NCI-H510A (cell line): ENCODE results near the gene DNAJC2.

ENCODE experiments used
- DNase-seq: peaks from one replicate; lab custom pipeline; 2025; lab: John Stamatoyannopoulos, UW

Gene DNAJC2

GRCh38 chr7:103344453-103345149 lies at the start of gene DNAJC2:
TSS of gene DNAJC2 (minus strand) at chr7:103344767. CDS start at chr7:103344622, 145 bp downstream.
- peak; percentile 82 for DNase-seq

DNA sequence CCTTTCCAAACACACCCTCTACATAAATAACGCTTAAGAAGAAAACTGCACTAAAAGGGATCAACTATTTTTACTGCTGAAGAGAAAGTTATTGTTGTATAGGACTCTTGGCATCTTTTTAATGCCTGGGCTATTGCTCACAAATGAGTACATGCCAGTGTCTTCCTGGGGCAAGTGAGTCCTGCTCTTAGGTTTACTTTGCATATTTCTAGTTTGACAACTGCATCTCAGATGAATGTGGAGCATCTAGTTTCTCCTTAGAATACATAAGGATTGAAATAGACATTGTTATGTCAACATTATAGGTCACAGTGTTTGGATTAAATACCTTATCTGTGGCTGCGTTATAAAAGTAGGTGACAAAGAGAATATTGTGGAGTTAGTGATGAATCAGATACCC lies 47.4 kb upstream of the DNAJC2 start:
- DNase-seq: no peak

DNA sequence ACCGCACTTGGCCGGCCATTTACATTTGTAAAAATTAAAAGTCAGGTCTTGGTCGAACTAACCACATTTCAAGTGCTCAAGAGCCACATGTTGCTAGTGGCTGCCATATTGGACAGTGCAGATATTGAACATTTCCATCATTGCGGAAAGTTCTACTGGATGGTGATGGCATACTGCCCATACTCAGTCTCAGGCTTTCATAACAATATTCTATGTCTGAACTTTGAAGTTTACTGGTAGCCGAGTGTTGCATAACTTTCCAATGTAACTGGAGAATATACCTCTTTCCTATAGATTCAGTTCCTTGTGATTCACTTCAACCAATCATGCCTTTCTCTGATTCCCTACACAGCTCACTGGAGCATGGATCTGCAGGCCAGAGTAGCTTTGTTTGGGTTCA lies 46.6 kb upstream of the DNAJC2 start:
- no peak for DNase-seq

DNA sequence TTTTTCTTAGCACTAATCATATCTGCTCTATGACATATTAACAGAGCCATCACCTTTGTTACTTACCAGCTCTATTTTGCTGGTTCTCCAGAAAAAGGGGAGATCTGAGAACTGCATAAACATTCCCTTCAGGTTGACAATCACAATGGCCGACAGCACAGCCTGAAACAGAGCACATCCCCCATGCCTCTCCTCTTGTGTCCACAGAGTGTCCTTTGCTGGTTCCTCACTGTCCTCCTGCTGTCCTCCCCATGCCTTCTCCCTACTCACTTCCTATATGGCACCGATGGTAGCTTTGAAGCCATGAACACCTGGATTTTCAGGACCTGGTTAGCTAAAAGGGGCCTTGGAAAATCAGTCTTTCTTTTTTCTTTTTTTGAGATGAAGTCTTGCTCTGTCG lies 44.7 kb upstream of the DNAJC2 start:
- no peak for DNase-seq

- no peak for DNase-seq
Observed at GRCh38 chr7:103388469-103389140, 44.0 kb upstream of the DNAJC2 start.

- no peak for DNase-seq
Observed at GRCh38 chr7:103387242-103387641, 42.7 kb upstream of the DNAJC2 start.

DNA sequence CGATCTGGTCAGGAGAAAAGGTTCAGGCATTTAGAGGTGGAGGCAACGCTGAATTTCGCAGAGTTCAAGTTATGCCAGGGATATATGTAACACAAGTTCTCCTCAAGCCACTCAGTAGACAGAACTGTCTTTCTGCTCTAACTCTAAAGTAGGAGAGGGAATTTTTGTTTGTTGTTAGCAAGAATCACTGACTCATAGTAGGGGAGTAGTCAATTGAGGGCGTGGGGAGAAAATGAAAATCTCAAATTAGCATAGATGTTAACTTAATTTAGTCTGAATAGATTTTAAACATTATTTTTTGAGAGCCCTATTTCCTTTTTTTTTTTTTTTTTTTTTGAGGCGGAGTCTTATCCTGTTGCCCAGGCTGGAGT lies 37.5 kb upstream of the DNAJC2 start:
- DNase-seq: no peak

DNA sequence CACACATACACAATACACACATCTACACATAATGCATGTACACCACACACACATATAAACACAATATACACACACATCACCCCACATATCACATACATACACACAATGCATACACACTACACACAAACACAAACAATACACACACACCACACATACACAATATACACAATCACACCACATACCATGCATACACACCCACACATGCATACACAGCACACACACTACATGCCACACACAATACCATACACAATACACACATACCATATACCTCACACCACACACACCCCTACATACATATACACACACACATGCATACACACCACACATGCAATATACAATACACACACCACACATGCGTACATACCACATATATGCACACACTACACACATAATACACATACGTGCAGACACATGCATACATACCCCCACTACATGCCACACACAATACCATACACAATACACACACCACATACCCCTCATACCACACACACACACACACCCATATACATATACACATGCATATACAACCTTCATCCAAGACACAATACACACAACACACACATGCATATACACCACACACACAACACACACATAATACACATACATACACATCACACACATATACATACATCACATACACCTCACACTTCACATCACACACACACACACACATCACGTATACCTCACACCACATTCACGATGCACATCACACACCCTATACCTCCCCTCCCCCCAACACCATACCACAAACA lies 36.9 kb upstream of the DNAJC2 start:
- DNase-seq: no peak

GRCh38 chr7:103380395-103381191 lies 36.0 kb upstream of the DNAJC2 start:
- DNase-seq: no peak

GRCh38 chr7:103379270-103379975 lies 34.9 kb upstream of the DNAJC2 start:
- DNase-seq: no peak

GRCh38 chr7:103373866-103374643 lies 29.5 kb upstream of the DNAJC2 start:
- no peak for DNase-seq

- no peak for DNase-seq
Observed at GRCh38 chr7:103369432-103369831, 24.9 kb upstream of the DNAJC2 start.

GRCh38 chr7:103349805-103350204 lies 5.2 kb upstream of the DNAJC2 start:
- no peak for DNase-seq

GRCh38 chr7:103348959-103349358 lies 4.4 kb upstream of the DNAJC2 start:
- no peak for DNase-seq

- DNase-seq: no peak
Observed at GRCh38 chr7:103348452-103348851, 3.9 kb upstream of the DNAJC2 start.

DNA sequence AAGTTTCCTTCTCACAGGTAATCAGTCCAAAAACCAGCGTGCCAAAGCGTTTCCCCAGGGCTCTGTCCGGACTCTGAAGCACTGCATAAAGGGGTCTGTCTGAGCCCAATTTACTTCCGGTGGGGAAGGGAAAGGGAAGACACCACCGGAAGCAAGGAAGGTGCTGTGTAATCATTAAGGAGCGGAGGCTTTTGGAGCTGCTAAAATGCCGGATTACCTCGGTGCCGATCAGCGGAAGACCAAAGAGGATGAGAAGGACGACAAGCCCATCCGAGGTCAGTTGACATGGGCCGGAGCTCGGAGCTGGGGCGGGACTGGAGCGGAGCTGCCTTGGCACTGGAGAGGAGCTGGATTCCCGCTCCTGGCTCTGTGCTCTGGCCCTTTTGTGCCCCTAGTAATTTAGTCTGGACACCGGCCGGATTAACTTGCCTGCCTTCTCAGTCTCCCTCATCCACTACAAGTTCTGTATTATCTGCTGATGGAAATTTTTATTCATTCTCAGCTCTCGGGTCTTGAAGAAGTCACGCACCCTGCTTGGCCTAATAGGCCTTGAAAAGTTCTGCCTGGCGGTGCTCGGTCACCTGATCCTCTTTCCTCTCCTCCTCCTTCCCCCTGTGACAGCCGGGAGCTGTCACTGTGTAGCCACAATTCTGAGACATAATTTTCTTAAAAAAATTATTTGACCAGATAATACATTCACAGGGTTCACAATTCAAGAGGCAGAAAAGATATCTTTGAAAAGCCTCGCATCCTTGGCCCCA lies 3.1 kb upstream of the DNAJC2 start, which contains the start of gene PSMC2:
PSMC2 (plus strand) TSS at position 137 of the 761 bp plus-strand sequence; CDS start at position 206, 69 bp downstream.
- DNase-seq: peak; percentile 44

DNA sequence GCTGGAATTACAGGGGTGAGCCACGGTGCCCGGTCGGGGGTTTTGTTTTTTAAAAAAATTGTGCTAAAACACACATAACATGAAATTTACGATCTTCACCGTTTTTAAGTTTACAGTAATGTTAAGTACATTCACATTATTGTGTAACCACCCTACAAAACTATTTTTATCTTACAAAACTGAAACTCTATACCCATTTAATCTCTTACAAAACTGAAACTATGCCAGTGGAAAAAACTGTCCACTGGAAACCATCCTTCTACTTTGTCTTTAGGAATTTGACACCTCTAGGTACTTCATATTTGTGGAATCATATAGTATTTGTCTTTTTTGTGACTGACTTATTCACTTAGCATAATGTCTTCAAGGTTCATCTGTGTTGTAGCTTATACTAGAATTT lies 1.8 kb upstream of the DNAJC2 start:
- DNase-seq: no peak

DNA sequence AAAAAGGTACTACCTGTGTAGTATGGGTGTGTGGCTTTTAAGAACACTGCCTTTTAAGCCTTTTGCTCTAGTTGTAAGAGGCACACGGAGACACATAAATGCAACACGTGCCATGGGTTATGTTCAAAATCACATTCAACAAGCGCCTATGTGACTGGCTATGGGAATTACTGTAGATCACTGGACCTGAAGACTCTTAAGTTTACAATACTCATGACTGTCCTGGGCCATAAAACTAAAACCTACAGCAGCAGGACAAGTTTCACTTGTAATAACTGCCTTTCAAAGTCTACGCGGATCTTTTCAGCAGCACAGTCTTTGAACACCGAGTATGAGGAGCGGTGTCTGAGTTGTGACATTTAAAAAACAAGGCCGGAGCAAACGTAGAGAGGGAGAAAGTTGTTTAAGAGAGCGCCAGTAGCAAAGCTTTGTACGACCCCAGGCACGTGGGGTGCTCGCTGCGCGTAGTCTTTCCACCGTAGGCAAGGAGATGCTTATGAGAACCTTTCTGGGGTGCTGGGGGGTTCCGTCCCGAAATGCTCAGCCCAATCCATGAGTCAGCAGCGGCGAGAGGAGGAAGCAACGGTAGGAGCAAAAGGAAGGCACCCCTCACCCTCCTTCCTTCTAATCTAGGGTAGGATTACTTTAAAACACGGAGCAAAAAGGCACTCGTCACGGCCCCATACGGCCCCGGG lies 662 bp downstream of the DNAJC2 start:
- no peak for DNase-seq

DNA sequence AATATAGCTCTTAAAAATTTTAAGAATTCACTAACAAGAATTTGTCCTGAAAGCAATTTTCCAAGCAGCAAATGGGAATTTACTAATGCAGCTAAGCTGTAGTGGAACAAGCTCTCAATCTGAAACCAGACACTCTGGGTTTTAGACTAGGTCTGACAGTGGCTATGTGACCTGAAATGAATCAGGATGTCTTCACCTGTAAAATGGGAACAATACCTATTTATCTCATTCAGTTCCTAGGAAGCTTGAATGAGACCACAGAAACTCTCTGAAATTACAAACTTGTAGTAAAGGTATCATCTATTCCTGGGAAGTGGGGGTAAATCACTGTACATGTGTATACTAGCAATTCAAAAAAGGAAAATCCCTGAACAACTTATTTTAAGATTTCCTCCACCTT lies 1.2 kb downstream of the DNAJC2 start:
- DNase-seq: no peak
